GM15510 (cell line): ENCODE results near the gene VAV2.

Experiments used
- POLR2A ChIP-seq: IDR thresholded peaks from 3 replicates; pipeline ENCODE4 v1.6.1; 2011; ENCODE audit warnings: borderline replicate concordance; ENCODE audit not compliant: insufficient read length; ENCODE audit errors: extremely low read depth

VAV2 gene

GRCh38 chr9:133737774-133738639 lies 254.1 kb downstream of the VAV2 start, which contains the start of gene SARDH:
Gene SARDH, minus strand, starts transcription at chr9:133738352. Its CDS starts 4,179 bp downstream, at chr9:133734173.
- no peak for TF ChIP-seq POLR2A

DNA sequence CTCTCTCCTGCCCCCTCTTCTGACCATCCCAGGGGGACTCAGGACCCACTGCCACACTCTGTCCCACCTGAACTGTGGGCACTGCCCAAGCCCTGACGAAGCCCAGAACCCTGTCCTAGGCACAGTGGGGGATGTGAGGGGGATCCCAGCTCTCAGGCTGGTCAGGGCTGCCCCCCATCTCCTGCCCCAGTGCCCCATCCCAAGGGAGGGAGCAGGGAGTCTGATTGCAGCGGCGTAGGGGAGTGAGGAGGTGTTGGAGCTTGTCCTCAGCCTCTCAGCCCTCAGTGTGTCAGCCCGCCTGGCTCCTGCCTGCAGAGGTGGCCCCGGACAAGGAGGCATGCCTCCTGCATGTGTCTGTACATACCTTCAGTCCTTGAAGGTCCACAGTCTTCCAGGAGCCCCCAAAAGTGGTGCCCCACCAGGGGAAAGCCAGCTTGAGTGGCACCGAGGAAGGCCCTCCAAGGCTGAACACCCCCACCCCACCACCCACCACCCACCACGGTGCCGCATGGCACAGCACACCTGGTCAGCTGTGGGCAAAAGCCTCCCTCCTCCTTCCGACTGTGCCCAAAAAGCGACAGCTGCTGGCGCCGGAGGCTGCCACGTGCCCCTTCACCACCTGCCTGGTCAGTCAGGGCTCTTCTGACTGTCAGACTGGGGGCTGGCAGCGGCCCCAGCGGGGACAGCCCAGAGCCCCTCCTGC lies 254.9 kb downstream of the VAV2 start:
- no peak for TF ChIP-seq POLR2A

- no peak for TF ChIP-seq POLR2A
These were observed 256.2 kb downstream of the VAV2 start for GRCh38 chr9:133735931-133736330.

DNA sequence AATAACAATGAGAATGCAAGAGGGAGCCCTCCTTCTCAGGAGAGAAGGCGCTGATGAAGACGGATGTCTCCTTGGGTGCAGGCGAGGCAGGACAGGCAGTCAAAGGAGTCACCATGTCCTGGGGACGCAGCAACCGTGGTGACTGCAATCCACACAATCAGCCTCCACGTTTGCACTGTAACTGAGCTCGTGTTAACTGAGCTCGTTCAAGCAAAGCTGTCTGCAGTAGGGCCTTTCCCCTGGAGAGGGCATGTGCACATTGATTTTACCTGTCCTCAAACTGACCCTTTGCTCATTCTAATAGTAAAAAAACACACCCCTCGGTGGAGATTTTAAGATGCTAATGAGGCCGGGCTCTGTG lies 256.7 kb downstream of the VAV2 start:
- no peak for TF ChIP-seq POLR2A

GRCh38 chr9:133734590-133735414 lies 257.3 kb downstream of the VAV2 start:
- TF ChIP-seq POLR2A, result no peak

DNA sequence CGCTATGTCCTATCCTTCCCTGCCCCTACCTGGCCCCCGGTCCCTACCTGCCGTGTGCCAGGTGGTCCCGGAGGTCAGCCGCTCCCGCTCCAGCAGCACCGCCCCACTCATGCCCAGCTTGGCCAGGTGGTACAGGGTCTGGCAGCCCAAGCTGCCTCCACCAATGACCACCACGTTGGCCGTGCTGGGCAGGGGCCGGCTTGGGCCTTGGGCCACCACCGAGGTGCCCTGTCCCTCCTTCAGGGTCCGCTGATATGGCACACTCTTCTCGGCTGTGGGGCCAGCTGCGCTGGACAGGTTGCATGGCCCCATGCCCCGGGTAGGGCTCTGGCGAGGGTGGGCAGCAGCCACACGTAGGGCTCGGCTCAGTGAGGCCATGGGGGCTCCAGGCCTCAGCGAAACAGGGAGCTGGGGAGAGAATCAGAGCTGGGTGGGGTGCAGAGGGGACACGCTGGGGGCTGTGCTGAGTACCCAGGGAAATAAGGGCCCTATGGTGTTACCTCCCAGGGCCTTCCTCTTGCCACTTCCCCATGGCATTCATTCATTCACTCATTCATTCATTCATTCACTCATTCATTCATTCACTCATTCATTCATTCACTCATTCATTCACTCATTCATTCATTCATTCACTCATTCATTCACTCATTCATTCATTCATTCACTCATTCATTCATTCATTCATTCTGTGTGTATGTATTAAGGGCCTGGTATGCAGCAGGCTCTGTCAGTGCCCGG lies 258.2 kb downstream of the VAV2 start:
- TF ChIP-seq POLR2A, result no peak

- TF ChIP-seq POLR2A, result no peak
These were observed 258.7 kb downstream of the VAV2 start for GRCh38 chr9:133733421-133733795.

DNA sequence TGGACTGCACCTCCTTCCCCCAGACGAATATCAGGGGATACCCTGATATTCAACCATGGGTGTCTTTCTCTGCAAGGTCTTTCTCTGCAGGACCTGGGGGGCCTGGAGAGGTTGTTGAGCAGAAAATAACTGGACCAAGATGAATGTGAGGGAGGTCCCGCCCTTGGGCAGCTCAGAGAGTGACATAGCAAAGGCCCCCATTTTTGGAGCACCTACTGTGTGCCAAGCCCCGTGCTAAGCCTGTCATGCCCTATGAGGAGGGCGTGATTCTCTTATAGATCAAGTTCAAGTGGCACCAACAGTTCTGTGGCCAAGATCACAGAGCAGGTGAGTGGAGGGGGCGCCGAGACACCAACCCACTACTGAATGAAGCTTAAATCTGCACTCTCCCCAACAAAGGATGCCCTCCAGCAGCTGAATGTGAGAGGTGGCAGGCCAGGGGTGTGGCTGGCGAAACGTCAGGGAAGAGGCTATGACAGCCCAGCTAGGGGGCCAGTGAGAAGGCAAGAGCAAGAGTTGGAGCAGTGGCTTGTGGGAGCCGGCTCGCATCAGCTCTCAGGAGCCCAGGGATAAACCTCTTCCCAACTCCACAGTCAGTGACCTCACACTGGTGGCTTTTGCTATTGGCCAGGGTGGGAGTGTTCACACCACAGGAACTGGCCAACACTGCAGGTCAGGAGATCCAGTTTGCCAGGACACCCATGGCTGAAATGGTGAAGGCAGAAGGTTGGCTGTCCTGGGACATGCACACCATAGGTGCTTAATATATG lies 259.3 kb downstream of the VAV2 start:
- TF ChIP-seq POLR2A, result no peak

DNA sequence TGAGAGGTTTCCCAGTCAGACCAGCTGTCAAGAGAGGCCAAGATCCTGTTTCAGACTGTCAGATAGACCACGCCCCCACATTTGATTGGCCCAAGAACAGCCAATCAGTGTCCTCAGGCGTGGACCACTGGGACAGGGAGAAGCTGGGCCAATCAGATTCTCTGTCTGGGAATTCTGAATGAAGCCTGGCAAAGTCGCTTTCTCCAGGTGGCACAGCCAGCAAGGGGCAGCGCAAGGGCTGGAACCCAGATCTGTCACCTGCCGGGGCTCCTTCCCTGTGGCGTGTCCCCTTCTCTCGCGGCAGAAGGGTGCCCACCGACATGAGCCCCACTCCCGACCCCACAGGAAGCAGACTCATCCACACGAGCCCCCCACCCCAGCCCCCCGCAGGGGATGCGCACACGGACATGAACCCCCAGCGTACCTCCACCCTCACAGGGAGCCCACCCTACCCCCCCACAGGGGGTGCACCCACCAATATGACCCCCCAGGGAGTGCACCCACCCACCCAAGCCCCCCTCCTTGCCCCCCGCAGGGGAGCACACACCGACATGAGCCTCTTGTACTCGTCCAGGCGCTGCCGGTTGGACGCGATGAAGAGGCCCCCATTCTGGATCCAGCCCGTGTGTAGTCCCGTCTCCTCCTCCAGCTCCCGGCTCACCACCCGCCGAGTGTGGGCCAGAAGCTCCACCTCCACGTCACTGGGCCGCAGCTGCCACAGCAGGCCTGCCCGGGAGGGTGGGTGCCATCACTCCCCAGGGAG lies 260.1 kb downstream of the VAV2 start:
- no peak for TF ChIP-seq POLR2A

DNA sequence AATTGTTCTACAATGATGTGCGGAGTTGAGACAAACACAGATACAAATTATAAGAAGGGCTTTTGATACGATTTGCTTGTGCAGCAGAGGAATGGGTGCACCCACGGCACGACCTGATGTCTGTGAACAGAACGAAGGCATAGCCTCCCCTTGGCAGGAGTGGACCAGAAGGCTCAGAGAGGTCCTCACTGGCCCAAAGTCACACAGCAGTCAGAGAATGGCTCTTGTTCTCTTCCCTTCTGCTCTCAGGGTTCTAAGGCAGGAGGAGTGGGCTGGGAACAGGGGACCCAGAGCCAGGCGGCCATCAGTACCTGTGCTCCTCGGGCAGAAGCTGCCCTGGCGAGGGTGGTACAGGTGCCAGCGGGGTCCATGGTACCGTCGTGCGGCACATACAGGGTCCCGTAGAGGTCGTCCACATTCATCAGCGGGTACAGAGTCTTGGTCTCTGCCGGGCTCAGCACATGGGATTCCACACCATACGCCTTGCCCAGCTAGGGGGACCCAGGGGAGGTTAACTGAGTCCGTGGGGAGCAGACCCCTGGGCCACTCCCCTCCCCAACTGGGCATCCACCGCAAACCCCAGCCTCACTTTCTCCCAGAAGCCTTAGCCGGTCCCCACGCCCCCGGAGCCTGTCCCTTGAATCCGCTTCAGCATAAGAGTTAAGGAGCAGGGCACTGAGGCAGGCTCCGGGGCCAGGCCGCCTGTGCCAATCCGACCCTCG lies 261.0 kb downstream of the VAV2 start:
- TF ChIP-seq POLR2A, result no peak

- TF ChIP-seq POLR2A, result no peak
These were observed 262.4 kb downstream of the VAV2 start for GRCh38 chr9:133729617-133730281.
